ENCODE data around the gene RGS3. TPM values are rescaled to one million over a fixed set of nuclear protein-coding genes. Genes with fewer than 3 reads are reported as not detected.

The RGS3 gene
- total RNA-seq, 1 donor from 2014 or later: 15.0 TPM

- Mint-ChIP-seq H3K27me3 (no peaks in the 10 kb centered on the region), H3K36me3 (ENCODE audit: low read depth) (no peaks in the 10 kb centered on the region), H3K4me3 (peak overlapping the region; percentile 62), H3K9me3 (no peaks in the 10 kb centered on the region), H3K27ac (peak overlapping the region; percentile 83), H3K4me1 (peaks cover 29% of the 10 kb centered on the region)
- CTCF ChIA-PET: interaction anchor here (0.6 to 1.7 kb wide), 3 partner anchors 15 to 74 kb away, joined by 3 to 4 read pairs (median 3); no protein-coding TSS in a partner anchor
- ATAC-seq (ENCODE audit: low read depth) (peak; percentile 95), DNase-seq (peak; percentile 26)
- POLR2A ChIA-PET: interaction anchor here (0.6 to 2.3 kb wide), 6 partner anchors 15 to 107 kb away, joined by 3 to 17 read pairs (median 3); partner anchors contain the start of genes C9orf43 and POLE3
- TF ChIP-seq, protein P1, sequence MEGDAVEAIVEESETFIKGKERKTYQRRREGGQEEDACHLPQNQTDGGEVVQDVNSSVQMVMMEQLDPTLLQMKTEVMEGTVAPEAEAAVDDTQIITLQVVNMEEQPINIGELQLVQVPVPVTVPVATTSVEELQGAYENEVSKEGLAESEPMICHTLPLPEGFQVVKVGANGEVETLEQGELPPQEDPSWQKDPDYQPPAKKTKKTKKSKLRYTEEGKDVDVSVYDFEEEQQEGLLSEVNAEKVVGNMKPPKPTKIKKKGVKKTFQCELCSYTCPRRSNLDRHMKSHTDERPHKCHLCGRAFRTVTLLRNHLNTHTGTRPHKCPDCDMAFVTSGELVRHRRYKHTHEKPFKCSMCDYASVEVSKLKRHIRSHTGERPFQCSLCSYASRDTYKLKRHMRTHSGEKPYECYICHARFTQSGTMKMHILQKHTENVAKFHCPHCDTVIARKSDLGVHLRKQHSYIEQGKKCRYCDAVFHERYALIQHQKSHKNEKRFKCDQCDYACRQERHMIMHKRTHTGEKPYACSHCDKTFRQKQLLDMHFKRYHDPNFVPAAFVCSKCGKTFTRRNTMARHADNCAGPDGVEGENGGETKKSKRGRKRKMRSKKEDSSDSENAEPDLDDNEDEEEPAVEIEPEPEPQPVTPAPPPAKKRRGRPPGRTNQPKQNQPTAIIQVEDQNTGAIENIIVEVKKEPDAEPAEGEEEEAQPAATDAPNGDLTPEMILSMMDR (IDR thresholded peaks at IDR 0.05): no peak
- intact Hi-C loops (cut with micrococcal nuclease): loop anchor here (1.0 to 5.0 kb wide), 4 partner anchors 50 to 105 kb away; partner anchors contain the start of genes C9orf43 and POLE3
Observed at GRCh38 chr9:113516840-113517577, 53.5 kb downstream of the RGS3 start.

- intact Hi-C loops (cut with micrococcal nuclease): loop anchor here (5.0 kb wide), 2 partner anchors 52 to 107 kb away; partner anchors contain the start of genes C9orf43 and POLE3
- Mint-ChIP-seq H3K4me3 (no peak overlapping the region), H3K36me3 (ENCODE audit: low read depth) (no peaks in the 10 kb centered on the region), H3K4me1 (peaks cover 45% of the 10 kb centered on the region), H3K27ac (no peak overlapping the region), H3K9me3 (no peaks in the 10 kb centered on the region), H3K27me3 (no peaks in the 10 kb centered on the region)
- ChIA-PET CTCF (no interaction called here), POLR2A (no interaction called here)
- TF ChIP-seq, protein P1 (IDR thresholded peaks at IDR 0.05): no peak
- ATAC-seq (ENCODE audit: low read depth) (no peak), DNase-seq (no peak)
Observed at GRCh38 chr9:113519426-113520108, 56.0 kb downstream of the RGS3 start.

GRCh38 chr9:113520109-113520642 lies 56.6 kb downstream of the RGS3 start:
- POLR2A ChIA-PET: no interaction called here

GRCh38 chr9:113521693-113522255 lies 58.2 kb downstream of the RGS3 start:
- ATAC-seq (ENCODE audit: low read depth) (no peak), DNase-seq (no peak)
- H3K27ac Mint-ChIP-seq: no peak overlapping the region
- TF ChIP-seq, protein P1 (IDR thresholded peaks at IDR 0.05): no peak
- no peaks in the 10 kb centered on the region for H3K9me3 Mint-ChIP-seq
- ChIA-PET CTCF (no interaction called here), POLR2A (interaction anchor here (0.9 kb wide), 1 partner anchor 57 kb away, joined by 4 read pairs; no protein-coding TSS in a partner anchor)
- peaks cover 43% of the 10 kb centered on the region for H3K4me1 Mint-ChIP-seq
- H3K27me3 Mint-ChIP-seq: no peaks in the 10 kb centered on the region
- intact Hi-C loops (cut with micrococcal nuclease): no loop called here
- no peak overlapping the region for H3K4me3 Mint-ChIP-seq
- no peaks in the 10 kb centered on the region for H3K36me3 Mint-ChIP-seq (ENCODE audit: low read depth)

More at GRCh38 chr9:113520109-113520642, 56.6 kb downstream of the RGS3 start:
- no peak overlapping the region for H3K4me3 Mint-ChIP-seq
- H3K4me1 Mint-ChIP-seq: peaks cover 45% of the 10 kb centered on the region
- no peak overlapping the region for H3K27ac Mint-ChIP-seq
- TF ChIP-seq, protein P1 (IDR thresholded peaks at IDR 0.05): no peak
- intact Hi-C loops (cut with micrococcal nuclease): no loop called here
- H3K36me3 Mint-ChIP-seq (ENCODE audit: low read depth): no peaks in the 10 kb centered on the region
- no peaks in the 10 kb centered on the region for H3K27me3 Mint-ChIP-seq
- no peak for DNase-seq
- no peak for ATAC-seq (ENCODE audit: low read depth)
- CTCF ChIA-PET: no interaction called here
- no peaks in the 10 kb centered on the region for H3K9me3 Mint-ChIP-seq

Data from activated B cell treated with CpG ODN at 0.5 μM for 24 hours (primary cell).